Measurements from ENCODE around the gene OPRL1.

The OPRL1 gene

DNA sequence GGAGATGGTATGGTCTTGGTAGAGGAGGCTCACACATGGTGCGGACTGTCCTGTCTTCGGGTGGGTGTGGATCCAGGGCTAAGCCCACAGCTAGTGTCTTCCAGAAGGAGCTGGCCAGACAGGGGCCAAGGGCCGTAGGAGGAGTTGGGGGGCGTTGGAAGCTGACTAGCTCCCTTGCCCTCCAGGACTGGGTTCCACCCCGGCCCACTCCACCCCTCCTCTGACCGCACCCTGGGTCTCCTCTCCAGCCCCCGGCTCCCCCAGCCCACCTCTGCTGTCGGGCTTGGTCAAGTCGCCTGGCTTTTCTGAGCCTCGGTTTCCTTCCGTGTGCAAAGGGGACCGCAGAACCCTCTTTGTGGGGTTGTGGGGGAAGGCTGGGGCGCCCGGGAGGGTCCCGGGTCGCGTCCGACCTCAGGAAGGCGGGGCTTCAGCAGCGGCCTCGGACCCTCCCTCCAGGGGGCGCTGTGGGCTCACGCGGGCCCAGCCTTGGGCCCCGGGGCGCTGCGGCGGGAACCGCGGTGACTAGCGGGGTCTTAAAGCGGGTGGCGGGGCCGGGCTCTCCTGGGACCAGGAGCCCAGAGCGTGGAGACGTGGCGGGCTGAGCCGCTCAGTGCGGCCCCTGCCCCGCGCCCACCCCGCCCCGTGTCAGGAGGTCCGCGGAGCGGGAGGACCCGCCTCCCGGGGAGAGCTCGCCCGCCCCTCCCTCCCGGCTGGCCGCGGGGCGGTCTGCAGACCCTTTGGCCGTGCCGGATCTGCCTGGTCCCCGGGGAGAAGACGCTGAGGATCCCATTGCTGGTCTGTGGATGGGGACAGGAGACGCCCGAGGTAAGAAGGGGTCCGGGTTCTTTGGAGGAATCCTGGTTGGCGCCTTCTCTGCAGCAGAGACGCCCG, 22.1 kb downstream of the OPRL1 start:
- in situ Hi-C loops (cut with MboI; ENCODE audit: low sequenced_read_pairs) = no loop called here

DNA sequence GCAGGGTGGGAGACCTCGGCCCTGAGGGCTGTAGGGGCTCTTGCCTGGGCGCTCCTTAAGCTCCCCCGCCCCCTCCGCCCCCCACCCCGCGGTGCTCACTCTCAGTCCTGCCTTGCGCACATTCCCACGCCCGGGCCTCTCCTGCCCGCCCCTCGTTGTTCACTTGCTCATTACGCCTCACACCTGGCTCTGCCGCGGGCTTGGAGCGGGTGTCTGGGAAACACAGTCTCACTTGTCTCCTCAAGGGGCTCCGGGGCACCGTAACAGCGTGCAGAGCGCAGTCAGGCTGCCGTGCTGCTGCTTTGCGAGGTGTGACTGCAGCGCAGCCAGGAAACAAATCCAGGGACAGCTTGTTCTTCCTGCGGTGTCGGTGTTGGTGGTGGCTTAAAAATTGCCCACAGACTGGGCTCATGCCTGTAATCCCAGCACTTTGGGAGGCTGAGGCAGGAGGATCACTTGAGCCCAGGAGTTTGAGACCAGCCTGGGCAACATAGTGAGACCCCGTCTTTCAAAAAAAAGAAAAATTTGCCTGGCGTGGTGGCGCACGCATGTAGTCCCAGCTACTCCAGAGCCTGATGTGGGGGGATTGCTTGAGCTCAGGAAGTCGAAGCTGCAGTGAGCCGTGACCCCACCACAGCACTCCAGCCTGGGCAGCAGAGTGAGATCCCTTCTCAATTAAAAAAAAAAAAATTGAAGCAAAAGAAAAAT, 22.9 kb downstream of the OPRL1 start:
- in situ Hi-C loops (cut with MboI; ENCODE audit: low sequenced_read_pairs) = no loop called here

DNA sequence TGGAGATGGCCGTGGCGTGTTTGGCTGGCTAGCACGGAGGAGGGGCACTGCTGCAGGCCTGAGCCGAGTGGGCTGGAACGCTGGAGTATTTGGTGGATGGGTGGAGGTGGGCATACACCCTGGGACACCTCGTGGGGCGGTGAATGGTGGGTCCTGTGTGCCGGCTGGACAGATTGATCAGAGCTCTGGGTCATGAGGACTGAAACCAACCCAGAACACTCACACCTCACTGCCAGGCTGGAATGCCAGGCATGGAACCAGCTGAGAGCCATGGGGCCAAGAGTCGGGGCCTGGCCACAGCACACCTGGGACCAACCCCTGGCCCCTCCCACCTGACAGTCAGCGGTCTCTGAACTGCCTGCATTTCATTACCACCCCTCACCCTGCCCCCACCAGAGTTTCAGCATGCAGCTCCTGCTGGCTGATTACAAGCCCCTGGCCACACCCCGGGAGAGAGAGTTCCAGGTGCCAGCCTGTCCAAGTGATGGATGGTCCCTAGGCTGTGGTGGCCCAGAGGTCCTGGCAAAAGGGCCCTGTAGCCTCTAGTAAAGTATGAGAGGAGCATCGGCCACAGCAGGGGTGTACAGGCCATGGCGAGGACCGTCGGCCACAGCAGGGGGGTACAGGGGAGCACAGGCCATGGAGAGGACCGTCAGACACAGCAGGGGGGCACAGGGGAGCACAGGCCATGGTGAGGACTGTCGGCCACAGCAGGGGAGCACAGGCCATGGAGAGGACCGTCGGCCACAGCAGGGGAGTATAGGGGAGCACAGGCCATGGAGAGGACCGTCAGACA, 24.2 kb downstream of the OPRL1 start:
- in situ Hi-C loops (cut with MboI; ENCODE audit: low sequenced_read_pairs) = no loop called here

DNA sequence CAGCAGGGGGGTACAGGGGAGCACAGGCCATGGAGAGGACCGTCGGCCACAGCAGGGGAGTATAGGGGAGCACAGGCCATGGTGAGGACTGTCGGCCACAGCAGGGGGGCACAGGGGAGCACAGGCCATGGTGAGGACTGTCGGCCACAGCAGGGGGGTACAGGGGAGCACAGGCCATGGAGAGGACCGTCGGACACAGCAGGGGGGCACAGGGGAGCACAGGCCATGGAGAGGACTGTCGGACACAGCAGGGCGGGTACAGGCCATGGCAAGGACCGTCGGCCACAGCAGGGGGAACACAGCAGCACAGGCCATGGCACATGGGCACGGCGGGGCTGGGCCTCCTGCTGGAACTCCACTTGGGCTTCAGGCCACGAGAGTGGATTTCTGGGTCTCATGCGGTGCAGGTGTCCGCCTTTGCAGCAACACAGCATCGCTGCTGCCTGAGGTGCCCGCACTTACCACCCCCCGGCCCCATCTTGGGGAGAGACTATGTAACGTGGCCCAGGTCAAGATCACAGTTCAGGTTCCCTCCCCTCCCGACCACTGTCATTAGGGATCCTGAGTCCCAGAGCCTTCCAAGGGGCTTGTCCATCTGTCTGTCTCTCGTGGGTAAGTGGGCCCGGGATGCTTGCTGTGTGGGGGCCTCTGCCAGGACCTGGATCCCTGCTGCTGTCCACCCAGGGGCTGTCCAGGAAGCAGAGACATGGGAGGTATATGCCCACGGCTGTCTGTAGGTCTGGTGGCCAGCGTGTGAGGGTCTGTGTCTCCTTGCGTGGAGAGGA, 25.0 kb downstream of the OPRL1 start:
- in situ Hi-C loops (cut with MboI; ENCODE audit: low sequenced_read_pairs) = no loop called here

DNA sequence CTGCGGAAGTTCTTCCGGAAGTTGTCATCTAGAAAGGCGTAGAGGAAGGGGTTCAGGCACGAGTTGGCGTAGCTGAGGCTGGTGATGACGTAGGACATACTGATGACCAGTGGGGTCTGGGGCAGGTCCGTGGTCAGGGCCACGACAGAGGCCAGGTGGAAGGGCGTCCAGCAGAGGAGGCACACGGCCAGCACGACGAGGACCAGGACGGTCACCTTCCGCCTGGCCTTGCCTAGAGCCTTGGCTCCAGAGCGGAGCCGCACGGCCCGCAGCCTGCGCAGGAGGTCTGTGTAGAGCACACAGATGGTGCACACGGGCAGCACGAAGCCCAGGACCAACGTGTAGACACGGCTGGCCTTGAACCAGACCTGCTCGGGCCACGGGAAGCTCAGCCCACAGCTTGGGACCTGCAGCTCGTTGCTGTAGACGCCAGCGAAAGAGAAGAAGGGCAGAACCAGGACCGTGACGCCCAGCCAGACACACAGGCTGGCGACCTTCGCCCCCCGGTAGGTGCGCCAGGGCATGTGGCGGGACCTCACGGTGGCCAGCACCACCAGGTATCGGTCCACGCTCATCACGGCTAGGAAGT, 26.1 kb downstream of the OPRL1 start:
- in situ Hi-C loops (cut with MboI; ENCODE audit: low sequenced_read_pairs) = no loop called here

DNA sequence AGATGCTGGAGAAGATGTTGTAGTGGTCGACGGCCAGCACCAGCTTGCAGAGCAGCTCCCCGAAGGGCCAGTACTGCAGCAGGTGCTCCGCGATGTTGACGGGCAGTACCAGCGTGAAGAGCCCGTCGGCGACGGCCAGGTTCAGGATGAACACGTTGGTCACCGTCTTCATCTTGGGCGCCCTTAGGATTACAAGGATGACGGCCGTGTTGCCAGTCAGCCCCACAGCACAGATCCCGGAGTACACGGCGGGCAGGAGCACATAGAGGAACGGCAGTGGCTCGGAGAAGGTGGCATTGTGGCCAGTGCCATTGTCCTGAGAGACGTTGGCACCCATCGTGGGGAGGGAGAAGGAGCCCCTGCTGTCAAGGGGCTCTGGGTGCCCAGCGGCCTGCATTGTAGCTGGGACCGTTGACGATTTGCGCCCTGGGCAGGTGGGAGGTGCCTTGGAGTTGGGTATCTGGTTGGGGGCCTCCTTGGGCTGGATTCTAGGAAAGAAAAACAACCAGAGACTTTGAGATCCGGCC, 26.6 kb downstream of the OPRL1 start:
- in situ Hi-C loops (cut with MboI; ENCODE audit: low sequenced_read_pairs) = no loop called here

DNA sequence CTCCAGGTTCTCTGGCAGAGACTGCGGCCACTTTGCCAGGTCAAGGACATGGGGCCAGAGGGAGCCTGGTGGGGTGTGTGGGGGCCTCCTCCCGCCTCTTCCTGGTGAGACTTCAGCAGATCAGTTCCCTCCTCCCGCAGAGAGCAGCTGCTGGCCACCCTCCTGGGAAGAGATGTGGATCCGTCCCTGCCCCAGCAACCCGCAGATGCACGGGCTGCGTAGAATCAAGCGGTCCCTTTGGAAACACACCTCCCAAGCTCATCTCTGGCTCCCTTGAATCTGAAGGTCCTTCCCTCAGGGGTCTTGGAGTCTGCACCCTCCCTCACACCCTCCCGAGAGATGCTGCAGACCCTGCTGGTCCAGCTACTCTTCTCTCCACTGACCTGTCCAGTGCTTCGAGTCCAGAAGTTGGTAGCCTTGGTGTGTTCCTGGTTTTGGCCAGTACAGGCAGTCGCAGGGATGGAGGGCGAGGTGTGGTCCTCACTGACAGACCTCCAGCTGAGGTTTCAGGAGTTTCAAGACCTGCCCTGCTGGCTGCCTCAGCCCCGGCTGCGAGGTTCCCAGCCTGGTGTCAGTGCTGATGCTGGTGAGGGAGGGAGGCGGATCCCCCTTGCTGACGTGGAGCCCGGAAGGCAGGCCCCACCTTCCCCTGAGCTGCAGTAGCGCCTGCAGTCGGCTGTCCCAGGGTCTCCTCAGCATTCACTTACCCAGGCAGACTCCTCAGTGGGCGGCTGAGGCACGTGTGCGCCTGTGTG, 27.3 kb downstream of the OPRL1 start, which contains the start of gene NPBWR2:
NPBWR2 (minus strand) TSS at position 585 of the 755 bp plus-strand sequence. CDS start 734 bp downstream, outside the sequence.
- in situ Hi-C loops (cut with MboI; ENCODE audit: low sequenced_read_pairs) = no loop called here

DNA sequence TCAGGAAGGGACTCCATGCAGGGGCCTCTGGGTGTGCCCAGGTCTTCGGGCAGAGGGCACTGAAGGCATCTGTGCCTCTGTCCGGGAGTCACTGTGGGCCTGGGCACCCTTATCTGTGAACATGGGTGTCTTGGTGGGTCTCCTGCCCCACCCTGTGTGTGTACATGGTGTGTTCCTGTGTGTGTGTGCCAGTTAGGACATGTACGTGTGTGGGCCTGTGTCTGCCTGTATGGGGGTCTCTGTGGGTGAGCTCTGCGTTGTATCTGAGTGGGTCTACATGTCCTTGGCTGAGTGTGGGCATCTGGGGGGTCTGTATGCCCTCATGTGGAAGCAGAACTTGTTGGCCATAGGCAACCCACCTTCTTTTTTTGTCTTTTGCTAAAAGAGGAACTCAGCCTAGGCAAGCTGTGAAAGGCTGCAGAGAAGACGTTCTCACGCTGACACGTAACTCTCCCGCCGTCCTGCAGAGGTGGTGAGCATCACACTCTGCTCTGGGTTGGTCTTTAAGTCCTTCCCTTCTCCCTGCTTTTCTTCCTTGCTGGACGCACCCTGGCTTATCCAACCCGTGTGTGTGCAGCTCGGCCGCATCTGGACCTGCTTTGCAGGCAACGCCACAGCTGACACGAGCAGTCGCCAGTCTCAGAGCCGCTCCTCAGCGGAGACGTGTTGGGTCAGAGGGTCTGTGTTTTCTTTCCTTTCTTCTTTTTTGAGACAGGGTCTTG, 28.0 kb downstream of the OPRL1 start:
- in situ Hi-C loops (cut with MboI; ENCODE audit: low sequenced_read_pairs) = no loop called here

DNA sequence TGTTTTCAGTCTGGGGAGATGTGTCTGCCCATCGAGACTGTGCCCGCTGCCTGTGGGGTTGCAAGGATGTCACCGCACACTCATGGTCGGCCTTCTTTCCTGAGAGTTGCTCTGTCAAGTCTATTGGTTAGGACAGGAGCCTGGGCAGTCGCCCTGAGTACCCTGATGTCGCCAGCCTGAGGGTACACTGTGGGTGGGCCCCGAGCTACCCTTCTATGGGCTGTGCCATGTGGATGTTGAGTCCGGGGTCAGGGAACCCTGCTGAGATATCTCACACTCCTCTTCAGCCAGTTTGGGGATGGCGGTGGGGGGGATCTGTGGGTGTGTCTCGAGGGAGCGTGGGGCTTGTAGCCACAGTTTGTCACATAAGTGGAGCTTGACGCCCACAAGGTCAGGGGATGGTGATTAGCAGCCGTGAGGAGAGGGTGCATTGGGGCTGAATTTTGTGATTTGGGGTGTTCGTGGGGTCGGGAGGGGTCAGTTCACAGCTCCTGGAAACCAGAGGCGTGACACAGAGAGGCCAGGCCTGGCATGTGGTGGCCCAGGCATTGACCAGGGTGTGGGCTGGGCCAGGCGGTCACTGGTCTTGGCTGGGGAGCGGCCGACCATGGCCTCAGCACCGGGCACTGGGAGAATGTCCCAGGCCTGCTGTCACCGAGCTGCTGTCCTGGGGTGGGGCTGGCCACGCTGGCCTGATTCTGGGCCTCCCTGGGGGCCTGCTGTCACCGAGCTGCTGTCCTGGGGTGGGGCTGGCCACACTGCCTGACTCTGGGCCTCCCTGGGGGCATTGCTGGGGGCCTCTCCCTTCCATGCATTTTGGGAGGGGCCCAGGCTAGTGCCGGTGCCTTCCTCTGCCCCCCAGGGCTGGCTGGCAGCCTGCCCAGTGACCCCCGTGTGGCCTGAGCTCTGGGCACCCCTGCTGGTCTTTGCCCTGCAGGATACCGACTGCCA, 29.1 kb downstream of the OPRL1 start:
- in situ Hi-C loops (cut with MboI; ENCODE audit: low sequenced_read_pairs) = no loop called here

DNA sequence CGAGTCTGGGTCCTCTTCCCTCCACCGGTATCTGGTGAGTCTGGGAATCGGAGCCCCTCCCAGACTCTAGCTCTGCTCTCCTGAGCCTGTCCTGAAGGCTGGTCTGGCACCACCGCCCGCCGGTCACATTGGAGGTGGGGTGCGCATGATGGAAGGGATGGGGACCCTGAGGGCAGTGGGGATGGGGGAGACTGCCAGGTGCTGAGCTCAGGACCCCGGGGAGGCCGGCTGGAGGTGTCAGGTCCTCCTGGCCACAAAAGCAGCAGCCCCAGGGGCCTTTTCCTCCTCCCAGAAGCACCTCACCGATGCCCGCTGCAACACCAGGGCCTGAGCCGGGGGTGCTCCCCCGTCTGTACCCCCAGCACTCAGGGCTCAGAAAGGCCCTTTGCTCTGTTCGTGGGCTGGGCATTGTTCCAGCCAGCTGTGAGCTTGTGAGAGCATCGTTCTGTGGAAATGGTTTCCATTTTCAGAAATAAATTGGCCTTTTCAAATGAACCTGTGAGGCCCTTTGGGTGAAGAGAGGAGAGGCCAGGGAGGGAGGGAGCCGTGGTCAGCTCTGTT, 30.0 kb downstream of the OPRL1 start:
- in situ Hi-C loops (cut with MboI; ENCODE audit: low sequenced_read_pairs) = no loop called here

DNA sequence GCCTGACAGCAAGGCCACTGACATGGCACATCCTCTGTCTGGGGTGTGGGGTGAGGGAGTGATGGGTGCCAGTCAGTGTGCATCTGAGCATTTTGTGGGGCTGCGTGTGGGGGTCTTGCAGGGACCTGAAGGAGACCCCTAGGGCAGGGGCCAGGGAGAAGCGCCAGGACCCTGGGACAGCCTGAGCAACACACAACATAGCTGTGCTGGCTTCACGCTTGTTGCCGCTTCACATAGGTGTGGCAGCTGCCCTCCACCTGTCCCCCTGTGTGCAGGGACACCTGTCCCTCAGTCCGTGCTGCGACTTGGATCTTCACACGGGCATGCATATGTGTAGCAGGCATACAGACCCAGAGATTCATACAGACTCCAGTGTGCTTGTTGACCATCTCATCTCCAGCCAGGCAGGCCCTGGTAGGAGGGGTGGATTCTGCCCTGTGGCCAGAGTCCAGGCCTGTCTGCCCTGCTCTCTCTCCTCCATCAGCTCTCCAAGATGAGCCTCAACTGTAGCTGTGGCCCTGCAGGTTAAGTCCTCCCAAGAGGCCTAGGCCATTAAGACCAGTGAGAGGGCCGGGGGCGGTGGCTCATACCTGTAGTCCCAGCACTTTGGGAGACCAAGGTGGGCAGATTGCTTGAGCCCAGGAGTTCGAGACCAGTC, 30.7 kb downstream of the OPRL1 start:
- in situ Hi-C loops (cut with MboI; ENCODE audit: low sequenced_read_pairs) = no loop called here

DNA sequence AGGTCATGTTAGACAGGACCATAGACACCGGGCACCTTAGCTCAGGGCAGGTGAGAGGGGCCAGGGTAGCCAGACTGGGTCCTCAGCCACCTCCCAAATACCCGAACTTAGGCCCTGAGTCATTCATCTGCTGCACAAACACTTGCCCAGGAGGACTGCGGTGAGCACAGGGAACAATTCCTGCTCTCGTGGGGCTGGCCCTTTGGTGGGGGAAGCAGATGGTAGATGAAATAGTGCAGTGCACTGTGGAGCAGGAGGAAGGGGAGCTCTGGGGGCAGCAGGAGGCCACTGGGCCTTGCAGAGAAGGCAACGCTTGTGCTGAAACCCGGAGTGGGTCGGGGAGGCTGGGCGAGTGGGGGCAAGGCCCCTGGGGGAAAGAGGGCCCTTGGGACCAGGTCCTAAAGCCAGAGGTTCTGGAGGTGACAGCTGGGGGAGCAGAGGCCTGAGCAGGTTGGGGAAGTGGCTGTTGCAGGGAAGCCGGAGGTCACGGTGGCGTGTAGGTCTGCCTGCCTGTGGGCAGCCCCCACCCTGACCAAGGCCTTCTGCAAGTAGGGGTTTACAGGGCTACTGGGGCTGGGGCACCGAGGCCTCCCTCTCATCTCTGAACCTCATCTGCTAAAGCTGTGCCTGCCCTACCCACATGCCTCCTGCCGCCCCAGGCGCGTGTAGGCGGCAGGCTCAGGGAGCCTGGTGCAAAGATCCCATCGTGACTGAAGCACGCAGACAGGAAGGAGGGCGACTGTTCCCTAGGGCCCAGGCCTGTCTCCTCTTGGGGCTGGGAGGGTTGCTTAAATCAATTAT, 32.2 kb downstream of the OPRL1 start:
- in situ Hi-C loops (cut with MboI; ENCODE audit: low sequenced_read_pairs) = no loop called here

DNA sequence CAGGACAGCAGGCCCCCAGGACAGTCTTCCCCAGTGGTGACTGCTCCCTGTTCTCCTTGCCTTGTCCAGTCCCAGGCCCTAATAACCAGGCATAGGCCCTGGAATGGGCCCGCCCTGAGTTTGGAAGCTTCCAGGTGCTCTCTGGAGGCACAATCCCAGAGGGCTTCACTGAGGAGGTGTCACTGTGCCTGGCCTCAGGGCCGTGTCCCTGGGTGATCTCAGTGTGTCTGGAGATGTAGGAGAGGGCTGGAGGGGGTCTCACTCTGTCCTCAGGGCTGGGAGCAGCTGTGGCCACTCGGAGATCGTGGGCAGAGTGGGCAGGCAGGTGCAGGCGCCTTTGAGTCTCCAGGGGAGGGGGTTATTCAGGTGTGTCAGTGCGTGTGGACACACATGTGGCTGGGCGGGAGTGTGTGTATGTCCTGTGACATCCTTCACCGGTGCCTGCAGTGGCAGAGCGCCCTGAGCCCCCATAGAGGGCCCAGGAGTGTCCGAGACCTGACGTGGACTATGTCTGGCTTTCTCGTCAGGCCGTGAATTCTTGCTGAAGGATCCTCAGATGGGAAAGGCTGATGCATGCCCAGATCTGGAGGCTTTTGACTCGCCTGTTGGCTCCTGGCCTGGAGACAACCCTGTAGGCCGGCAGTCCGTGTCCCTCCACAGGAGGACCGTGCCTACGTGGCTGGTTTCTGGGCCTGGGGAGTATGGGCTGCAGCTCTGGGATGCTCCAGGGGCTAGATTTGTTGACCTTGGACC, 33.0 kb downstream of the OPRL1 start:
- in situ Hi-C loops (cut with MboI; ENCODE audit: low sequenced_read_pairs) = no loop called here

DNA sequence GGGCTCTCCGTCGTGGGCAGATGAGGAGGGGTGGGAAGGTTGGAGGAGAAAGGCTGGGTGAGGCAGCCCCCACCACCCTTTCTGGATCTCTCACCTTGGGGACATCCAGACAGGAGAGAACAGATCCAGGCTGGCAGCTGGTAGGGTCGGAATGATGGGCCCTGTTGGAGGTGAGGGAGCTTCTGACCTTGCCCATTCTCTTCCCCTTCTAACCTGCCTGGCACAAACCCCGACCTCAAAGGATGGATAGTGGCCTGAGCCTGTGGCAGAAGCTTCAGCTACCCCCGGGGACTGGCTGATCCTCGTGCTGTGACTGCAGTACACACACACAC, 33.5 kb downstream of the OPRL1 start:
- in situ Hi-C loops (cut with MboI; ENCODE audit: low sequenced_read_pairs) = no loop called here

DNA sequence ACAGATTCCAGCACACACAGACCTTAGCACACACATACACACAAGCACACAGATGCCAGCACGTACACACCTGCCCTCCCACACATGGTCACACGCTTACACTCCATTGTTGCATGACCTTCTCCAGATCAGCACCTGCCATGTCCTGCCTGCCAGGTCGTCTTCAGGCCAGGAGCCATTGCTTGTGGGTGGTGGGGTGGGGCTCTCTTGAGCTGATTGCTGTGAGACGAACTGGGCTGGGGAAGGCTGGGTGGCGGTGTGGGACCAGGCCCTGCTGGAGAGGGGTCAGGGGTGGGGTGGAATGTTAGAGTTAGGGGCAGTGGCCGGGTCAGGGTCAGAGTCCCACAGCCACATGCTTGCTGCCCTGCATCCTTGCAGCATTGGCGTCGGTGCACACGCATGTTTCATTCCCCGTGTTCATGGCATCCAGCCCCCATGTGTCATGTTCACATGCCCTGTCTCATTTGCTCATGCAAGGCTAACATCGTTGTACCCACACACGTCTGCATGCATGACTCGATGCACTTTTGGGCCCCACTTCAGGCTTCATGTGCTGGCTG, 34.0 kb downstream of the OPRL1 start:
- in situ Hi-C loops (cut with MboI; ENCODE audit: low sequenced_read_pairs) = no loop called here
